GM19397 (cell line): ENCODE data around the gene MTAP.
A peak's percentile ranks its signal among the peaks of the same experiment; 100 is the strongest.

ENCODE experiments used
- ATAC-seq: cut with Tn5 transposase; IDR thresholded peaks from one replicate; pipeline ENCODE4 v1.9.1; 2021; ENCODE audit warnings: mild to moderate bottlenecking, moderate library complexity; ENCODE audit not compliant: unreplicated experiment

MTAP gene

GRCh38 chr9:21968331-21969010 is 166.0 kb downstream of the MTAP start:
- ATAC-seq, result no peak

GRCh38 chr9:21969011-21969940 is 166.8 kb downstream of the MTAP start:
- ATAC-seq, result no peak

GRCh38 chr9:21969951-21970799 is 167.7 kb downstream of the MTAP start:
- ATAC-seq, result no peak

- no peak for ATAC-seq
Observed at GRCh38 chr9:21970800-21971640, 168.6 kb downstream of the MTAP start.

- ATAC-seq, result no peak
Observed at GRCh38 chr9:21972361-21972760, 169.9 kb downstream of the MTAP start.

GRCh38 chr9:21974343-21974721 is 171.9 kb downstream of the MTAP start:
- no peak for ATAC-seq

- peak; percentile 58 for ATAC-seq
Observed at GRCh38 chr9:21974722-21975409, 172.4 kb downstream of the MTAP start.

- ATAC-seq, result no peak
Observed at GRCh38 chr9:21976334-21976875, 174.0 kb downstream of the MTAP start.

- no peak for ATAC-seq
Observed at GRCh38 chr9:21982391-21982790, 180.0 kb downstream of the MTAP start.

- no peak for ATAC-seq
Observed at GRCh38 chr9:21982861-21983560, 180.6 kb downstream of the MTAP start.

GRCh38 chr9:21983561-21983935 is 181.1 kb downstream of the MTAP start:
- no peak for ATAC-seq

GRCh38 chr9:21984101-21984500 is 181.7 kb downstream of the MTAP start:
- ATAC-seq, result no peak

- ATAC-seq, result peak; percentile 45
Observed at GRCh38 chr9:21985964-21986667, 183.7 kb downstream of the MTAP start.
